ENCODE data around the gene SPEM1.

DNA sequence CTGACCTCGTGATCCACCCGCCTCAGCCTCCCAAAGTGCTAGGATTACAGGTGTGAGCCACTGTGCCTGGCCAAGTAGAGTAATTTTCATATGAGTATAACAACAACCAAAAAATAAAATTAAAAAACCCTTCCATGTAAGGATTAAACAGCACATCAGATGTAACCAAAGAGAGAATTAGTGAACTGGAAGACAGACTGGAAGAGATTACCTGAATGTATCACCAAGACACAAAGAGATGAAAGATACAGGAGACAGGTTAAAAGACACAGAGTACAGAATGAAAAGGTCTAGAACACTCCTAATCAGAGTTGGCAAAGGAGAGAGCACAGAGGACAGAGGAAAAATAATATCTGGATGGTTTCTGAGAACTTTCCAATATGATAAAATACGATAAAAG lies 41.0 kb upstream of the SPEM1 start:
- TF ChIP-seq, protein P1, sequence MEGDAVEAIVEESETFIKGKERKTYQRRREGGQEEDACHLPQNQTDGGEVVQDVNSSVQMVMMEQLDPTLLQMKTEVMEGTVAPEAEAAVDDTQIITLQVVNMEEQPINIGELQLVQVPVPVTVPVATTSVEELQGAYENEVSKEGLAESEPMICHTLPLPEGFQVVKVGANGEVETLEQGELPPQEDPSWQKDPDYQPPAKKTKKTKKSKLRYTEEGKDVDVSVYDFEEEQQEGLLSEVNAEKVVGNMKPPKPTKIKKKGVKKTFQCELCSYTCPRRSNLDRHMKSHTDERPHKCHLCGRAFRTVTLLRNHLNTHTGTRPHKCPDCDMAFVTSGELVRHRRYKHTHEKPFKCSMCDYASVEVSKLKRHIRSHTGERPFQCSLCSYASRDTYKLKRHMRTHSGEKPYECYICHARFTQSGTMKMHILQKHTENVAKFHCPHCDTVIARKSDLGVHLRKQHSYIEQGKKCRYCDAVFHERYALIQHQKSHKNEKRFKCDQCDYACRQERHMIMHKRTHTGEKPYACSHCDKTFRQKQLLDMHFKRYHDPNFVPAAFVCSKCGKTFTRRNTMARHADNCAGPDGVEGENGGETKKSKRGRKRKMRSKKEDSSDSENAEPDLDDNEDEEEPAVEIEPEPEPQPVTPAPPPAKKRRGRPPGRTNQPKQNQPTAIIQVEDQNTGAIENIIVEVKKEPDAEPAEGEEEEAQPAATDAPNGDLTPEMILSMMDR (IDR thresholded peaks at IDR 0.05) = no peak
- no peak for TF ChIP-seq POLR2A (IDR thresholded peaks at IDR 0.05)
